Chondrocyte (in vitro differentiated cells): ENCODE results near the gene RWDD1. TPM values are rescaled to one million over a fixed set of nuclear protein-coding genes. Genes with fewer than 3 reads are reported as not detected.
A peak's percentile ranks its signal among the peaks of the same experiment; 100 is the strongest.

Experiments
- DNase-seq: peaks from one replicate; pipeline ENCODE4 v3.0.0; 2021; ENCODE audit warnings: mixed read lengths, low spot score
- H3K27ac Mint-ChIP-seq: one replicate; pipeline ENCODE4 v1.8.0; 2021; ENCODE audit warnings: mild to moderate bottlenecking, moderate library complexity, mixed read lengths; ENCODE audit not compliant: unreplicated experiment
- H3K27me3 Mint-ChIP-seq: 2 replicates; pipeline ENCODE4 v1.8.0; 2021; ENCODE audit warnings: low read depth, mixed read lengths
- H3K36me3 Mint-ChIP-seq: 2 replicates; pipeline ENCODE4 v1.8.0; 2021; ENCODE audit warnings: low read depth, mixed read lengths
- H3K4me1 Mint-ChIP-seq: 2 replicates; pipeline ENCODE4 v1.8.0; 2021; ENCODE audit warnings: low read depth, mild to moderate bottlenecking, mixed read lengths
- H3K4me3 Mint-ChIP-seq: one replicate; pipeline ENCODE4 v1.8.0; 2021; ENCODE audit warnings: mild to moderate bottlenecking, moderate library complexity, mixed read lengths; ENCODE audit not compliant: unreplicated experiment
- H3K9me3 Mint-ChIP-seq: 2 replicates; pipeline ENCODE4 v1.8.0; 2021; ENCODE audit warnings: low read depth, mixed read lengths
- total RNA-seq: library from RNA; stranded (reverse); gene quantifications from 3 replicates; pipeline ENCODE4 v1.2.1, GENCODE V29; 2021
- TF ChIP-seq, protein P1 (sequence below): fragments of 200-600 bp; sonication (generic); IDR thresholded peaks from 2 replicates; pipeline ENCODE4 v1.5.0; 2021; ENCODE audit warnings: antibody characterized with exemption, mild to moderate bottlenecking, moderate library complexity

RWDD1 gene
- total RNA-seq, 1 donor from 2014 or later, result 44.4 TPM

DNA sequence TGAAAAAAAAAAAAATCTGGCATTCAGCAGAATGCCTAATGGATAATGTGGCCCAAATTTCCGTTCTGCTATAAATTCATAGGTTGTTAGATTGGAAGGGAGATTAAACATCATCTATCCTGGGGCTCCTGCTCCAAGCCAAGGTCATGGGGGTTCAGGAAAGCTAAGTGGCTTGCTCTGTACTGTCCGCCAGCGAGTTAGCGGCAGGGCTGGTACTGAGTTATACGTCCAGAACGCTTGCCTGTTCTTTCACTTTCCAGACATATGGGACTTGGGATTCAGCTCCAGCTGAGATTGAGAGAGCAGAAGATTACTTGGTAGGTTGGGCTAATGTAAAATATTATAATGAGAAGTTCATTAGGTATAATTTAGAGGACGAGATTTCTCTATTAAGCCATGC lies 858 bp downstream of the RWDD1 start:
- TF ChIP-seq, protein P1, sequence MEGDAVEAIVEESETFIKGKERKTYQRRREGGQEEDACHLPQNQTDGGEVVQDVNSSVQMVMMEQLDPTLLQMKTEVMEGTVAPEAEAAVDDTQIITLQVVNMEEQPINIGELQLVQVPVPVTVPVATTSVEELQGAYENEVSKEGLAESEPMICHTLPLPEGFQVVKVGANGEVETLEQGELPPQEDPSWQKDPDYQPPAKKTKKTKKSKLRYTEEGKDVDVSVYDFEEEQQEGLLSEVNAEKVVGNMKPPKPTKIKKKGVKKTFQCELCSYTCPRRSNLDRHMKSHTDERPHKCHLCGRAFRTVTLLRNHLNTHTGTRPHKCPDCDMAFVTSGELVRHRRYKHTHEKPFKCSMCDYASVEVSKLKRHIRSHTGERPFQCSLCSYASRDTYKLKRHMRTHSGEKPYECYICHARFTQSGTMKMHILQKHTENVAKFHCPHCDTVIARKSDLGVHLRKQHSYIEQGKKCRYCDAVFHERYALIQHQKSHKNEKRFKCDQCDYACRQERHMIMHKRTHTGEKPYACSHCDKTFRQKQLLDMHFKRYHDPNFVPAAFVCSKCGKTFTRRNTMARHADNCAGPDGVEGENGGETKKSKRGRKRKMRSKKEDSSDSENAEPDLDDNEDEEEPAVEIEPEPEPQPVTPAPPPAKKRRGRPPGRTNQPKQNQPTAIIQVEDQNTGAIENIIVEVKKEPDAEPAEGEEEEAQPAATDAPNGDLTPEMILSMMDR, result no peak

DNA sequence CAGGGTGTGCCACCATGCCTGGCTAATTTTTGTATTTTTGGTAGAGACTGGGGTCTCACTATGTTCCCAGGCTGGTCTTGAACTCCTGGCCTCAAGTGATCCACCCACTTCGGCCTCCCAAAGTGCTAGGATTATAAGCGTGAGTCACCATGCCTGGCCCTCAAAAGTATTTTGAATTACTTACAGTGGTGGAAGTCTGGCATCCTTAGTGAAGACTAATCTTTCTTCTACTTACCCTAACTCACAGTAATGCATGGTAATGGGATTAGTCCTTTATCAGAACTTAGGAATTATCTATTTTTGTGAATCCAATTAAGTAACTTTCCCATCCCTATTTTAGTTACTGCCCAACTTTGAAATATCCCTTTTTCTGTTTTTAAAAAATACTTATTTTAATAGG lies 3.9 kb downstream of the RWDD1 start:
- Mint-ChIP-seq H3K4me1 (peaks cover 62% of the 10 kb centered on the region), H3K27ac (no peak overlapping the region), H3K36me3 (peaks cover 12% of the 10 kb centered on the region), H3K4me3 (no peak overlapping the region), H3K9me3 (no peaks in the 10 kb centered on the region), H3K27me3 (no peaks in the 10 kb centered on the region)
- TF ChIP-seq, protein P1, result no peak
- DNase-seq, result no peak

More for the DNA sequence above, 858 bp downstream of the RWDD1 start:
- Mint-ChIP-seq H3K4me3 (peak overlapping the region; percentile 97), H3K27me3 (no peaks in the 10 kb centered on the region), H3K9me3 (no peaks in the 10 kb centered on the region), H3K4me1 (peaks cover 45% of the 10 kb centered on the region), H3K27ac (peak overlapping the region; percentile 96), H3K36me3 (peaks cover 9% of the 10 kb centered on the region)
- DNase-seq, result no peak

GRCh38 chr6:116577486-116577885 lies 6.2 kb downstream of the RWDD1 start:
- TF ChIP-seq, protein P1, result no peak
- Mint-ChIP-seq H3K4me3 (no peak overlapping the region), H3K9me3 (no peaks in the 10 kb centered on the region), H3K27ac (no peak overlapping the region), H3K36me3 (peaks cover 13% of the 10 kb centered on the region), H3K4me1 (peaks cover 56% of the 10 kb centered on the region), H3K27me3 (no peaks in the 10 kb centered on the region)
- no peak for DNase-seq

- TF ChIP-seq, protein P1, result no peak
- DNase-seq, result no peak
- H3K27ac Mint-ChIP-seq, result no peak overlapping the region
- H3K27me3 Mint-ChIP-seq, result no peaks in the 10 kb centered on the region
- H3K4me3 Mint-ChIP-seq, result no peak overlapping the region
- H3K4me1 Mint-ChIP-seq, result peaks cover 47% of the 10 kb centered on the region
- no peaks in the 10 kb centered on the region for H3K9me3 Mint-ChIP-seq
- H3K36me3 Mint-ChIP-seq, result peaks cover 15% of the 10 kb centered on the region
These were observed 7.0 kb downstream of the RWDD1 start for GRCh38 chr6:116578335-116578734.

GRCh38 chr6:116579143-116579542 lies 7.8 kb downstream of the RWDD1 start:
- DNase-seq, result no peak
- no peaks in the 10 kb centered on the region for H3K9me3 Mint-ChIP-seq
- TF ChIP-seq, protein P1, result no peak
- H3K36me3 Mint-ChIP-seq, result peaks cover 14% of the 10 kb centered on the region
- H3K27me3 Mint-ChIP-seq, result no peaks in the 10 kb centered on the region
- peaks cover 39% of the 10 kb centered on the region for H3K4me1 Mint-ChIP-seq
- H3K4me3 Mint-ChIP-seq, result no peak overlapping the region
- peak overlapping the region; percentile 42 for H3K27ac Mint-ChIP-seq
